Measurements from ENCODE around the gene CRIP1.

The CRIP1 gene

DNA sequence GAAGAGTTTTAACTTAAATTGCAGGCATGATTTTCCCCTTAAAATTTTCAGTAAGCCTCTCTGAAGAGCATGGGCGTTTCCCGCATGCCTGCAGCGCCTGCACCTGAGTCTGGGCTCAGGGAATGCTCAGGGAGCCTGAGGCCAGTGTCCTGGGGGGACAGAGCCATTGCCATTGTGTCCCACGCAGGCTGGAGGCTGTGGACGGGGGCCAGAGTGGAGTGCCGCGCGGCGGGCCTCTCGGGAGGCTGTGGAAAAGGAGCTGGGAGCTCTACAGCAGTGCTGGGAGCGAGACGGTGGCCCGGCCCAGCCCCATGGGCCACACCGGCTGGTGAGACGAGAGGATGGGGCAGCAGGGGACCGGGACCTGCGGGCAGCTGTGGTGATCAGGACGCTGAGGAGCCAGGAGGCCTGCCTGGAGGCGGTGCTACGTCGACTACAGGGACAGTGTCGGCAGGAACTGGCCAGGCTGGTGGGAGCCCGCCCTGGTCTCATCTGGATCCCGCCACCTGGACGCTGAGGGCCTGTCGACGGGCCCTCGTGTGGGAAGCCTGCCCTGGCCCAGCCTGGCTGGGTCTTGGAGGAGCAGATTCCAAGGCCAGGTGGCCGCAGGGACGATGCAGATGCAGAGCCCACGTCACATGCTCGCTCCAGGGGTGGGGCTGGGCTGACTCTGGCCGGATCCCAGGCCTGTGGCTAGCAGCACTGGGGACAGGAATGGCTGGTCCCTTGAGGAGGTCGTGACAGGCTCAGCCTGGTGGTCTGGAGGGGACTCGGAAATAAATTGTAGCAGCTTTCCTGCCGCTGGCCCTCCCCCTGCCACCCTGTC is 12.0 kb downstream of the CRIP1 start:
- peak; percentile 14 for DNase-seq (ENCODE audit: extremely low read depth, insufficient read length)
- TF ChIP-seq, protein P1, sequence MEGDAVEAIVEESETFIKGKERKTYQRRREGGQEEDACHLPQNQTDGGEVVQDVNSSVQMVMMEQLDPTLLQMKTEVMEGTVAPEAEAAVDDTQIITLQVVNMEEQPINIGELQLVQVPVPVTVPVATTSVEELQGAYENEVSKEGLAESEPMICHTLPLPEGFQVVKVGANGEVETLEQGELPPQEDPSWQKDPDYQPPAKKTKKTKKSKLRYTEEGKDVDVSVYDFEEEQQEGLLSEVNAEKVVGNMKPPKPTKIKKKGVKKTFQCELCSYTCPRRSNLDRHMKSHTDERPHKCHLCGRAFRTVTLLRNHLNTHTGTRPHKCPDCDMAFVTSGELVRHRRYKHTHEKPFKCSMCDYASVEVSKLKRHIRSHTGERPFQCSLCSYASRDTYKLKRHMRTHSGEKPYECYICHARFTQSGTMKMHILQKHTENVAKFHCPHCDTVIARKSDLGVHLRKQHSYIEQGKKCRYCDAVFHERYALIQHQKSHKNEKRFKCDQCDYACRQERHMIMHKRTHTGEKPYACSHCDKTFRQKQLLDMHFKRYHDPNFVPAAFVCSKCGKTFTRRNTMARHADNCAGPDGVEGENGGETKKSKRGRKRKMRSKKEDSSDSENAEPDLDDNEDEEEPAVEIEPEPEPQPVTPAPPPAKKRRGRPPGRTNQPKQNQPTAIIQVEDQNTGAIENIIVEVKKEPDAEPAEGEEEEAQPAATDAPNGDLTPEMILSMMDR (IDR thresholded peaks at IDR 0.05; ENCODE audit: insufficient read depth, low read length, poor library complexity, severe bottlenecking): no peak
- no peak overlapping the region for H3K4me3 ChIP-seq (replicated peaks; ENCODE audit: low read depth, low read length)
- H3K27me3 ChIP-seq (replicated peaks; ENCODE audit: control insufficient read depth, insufficient read depth, low read length): no peaks in the 10 kb centered on the region
- peaks cover 7% of the 10 kb centered on the region for H3K36me3 ChIP-seq (ENCODE audit: control insufficient read depth, insufficient read depth, low read length)

DNA sequence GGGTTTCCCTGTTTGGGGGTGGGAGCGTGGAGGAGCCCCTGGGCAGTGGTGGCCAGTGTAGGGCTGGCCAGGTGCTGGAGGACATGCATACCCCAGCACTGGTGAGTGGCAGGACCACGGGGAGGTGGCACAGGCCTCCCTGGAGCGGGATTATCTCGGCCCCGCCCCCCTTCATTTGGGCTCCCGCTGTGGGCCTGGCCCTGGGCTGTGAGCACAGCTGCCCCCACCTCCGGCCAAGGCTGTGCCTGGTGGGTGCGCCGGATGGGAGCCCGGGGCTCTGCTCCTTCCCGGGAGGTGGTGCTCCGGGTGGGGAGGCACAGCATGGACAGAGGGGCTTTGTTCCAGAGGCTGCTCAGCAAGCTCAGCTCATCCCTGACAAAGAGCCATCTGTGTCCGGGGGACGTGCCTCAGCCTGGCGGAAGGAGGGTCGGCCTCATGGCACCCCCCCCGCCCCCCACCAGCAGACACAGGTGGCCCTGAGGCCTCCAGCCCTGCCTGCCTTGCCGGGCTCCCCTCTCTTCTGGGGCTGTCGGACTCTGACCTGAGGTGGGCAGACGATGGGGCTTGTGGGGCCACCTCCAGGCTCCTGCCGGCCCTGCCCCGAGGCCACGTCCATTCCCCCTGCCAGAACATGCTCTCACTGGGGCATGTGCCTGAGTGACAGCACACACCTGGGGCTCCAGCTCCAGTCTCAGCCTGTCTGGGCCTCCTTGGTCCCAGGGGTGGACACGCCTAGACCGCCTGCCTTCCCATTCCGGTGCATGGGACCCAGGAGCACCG is 12.8 kb downstream of the CRIP1 start:
- DNase-seq (ENCODE audit: extremely low read depth, insufficient read length): peak; percentile 12
- no peaks in the 10 kb centered on the region for H3K27me3 ChIP-seq (replicated peaks; ENCODE audit: control insufficient read depth, insufficient read depth, low read length)
- TF ChIP-seq, protein P1 (IDR thresholded peaks at IDR 0.05; ENCODE audit: insufficient read depth, low read length, poor library complexity, severe bottlenecking): no peak
- H3K4me3 ChIP-seq (replicated peaks; ENCODE audit: low read depth, low read length): no peak overlapping the region
- H3K36me3 ChIP-seq (ENCODE audit: control insufficient read depth, insufficient read depth, low read length): peaks cover 7% of the 10 kb centered on the region

DNA sequence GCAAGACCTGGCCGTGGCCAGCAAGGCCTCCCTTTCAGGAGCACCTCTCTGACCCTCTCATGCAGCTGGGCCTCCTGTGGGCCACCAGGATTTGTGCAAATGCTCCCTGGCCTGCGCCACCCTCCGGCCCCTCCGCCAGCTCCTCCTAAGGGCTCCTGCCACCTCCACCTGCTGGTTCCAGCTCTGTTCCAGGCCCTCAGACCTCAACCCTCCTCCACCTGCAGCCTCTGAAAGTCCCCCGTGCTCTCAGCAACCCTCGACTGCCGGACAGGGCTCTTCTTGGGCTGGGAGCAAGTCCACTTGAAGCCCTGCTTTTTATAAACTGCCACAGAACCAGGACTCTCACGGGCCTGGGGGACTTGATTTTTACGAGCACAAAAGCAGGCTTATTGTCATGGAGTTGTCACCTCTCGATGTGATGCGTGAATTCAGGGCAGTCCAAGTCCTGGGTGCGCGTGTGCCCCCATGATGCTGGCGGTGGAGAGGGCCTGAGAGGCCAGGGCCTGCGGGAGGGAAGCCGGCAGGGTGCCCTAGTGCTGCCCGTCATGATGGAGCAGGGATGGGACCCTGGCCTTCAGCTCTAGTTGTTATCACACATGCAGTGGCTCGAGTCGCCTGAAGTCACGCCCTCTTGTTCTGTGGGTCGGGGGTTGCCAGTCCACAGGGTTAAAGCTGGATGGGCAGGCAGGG is 13.5 kb downstream of the CRIP1 start:
- Histone ChIP-seq H3K36me3 (ENCODE audit: control insufficient read depth, insufficient read depth, low read length) (peaks cover 7% of the 10 kb centered on the region), H3K4me3 (replicated peaks; ENCODE audit: low read depth, low read length) (no peak overlapping the region), H3K27me3 (replicated peaks; ENCODE audit: control insufficient read depth, insufficient read depth, low read length) (no peaks in the 10 kb centered on the region)
- DNase-seq (ENCODE audit: extremely low read depth, insufficient read length): peak; percentile 17
- TF ChIP-seq, protein P1 (IDR thresholded peaks at IDR 0.05; ENCODE audit: insufficient read depth, low read length, poor library complexity, severe bottlenecking): no peak

DNA sequence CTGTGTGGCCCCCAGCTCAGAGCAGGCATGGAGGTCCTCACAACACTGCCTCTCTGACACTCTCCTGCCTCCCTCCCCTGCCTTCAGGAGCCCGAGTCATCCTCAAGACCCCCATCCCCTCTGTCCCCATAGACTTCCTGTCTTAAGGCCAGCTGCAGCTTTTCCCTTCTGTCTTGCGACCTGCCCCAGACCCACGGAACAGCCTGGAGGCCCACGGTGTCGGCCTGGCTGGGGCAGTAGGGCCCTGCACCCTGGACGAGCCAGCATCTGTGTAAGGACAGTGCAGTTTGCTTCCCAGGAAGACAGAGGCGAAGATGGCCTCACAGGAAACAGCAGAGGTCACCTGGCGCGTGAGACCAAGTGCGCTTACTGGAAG is 14.0 kb downstream of the CRIP1 start:
- DNase-seq (ENCODE audit: extremely low read depth, insufficient read length): peak; percentile 13
- Histone ChIP-seq H3K36me3 (ENCODE audit: control insufficient read depth, insufficient read depth, low read length) (peaks cover 5% of the 10 kb centered on the region), H3K4me3 (replicated peaks; ENCODE audit: low read depth, low read length) (no peak overlapping the region), H3K27me3 (replicated peaks; ENCODE audit: control insufficient read depth, insufficient read depth, low read length) (no peaks in the 10 kb centered on the region)
- TF ChIP-seq, protein P1 (IDR thresholded peaks at IDR 0.05; ENCODE audit: insufficient read depth, low read length, poor library complexity, severe bottlenecking): no peak

DNA sequence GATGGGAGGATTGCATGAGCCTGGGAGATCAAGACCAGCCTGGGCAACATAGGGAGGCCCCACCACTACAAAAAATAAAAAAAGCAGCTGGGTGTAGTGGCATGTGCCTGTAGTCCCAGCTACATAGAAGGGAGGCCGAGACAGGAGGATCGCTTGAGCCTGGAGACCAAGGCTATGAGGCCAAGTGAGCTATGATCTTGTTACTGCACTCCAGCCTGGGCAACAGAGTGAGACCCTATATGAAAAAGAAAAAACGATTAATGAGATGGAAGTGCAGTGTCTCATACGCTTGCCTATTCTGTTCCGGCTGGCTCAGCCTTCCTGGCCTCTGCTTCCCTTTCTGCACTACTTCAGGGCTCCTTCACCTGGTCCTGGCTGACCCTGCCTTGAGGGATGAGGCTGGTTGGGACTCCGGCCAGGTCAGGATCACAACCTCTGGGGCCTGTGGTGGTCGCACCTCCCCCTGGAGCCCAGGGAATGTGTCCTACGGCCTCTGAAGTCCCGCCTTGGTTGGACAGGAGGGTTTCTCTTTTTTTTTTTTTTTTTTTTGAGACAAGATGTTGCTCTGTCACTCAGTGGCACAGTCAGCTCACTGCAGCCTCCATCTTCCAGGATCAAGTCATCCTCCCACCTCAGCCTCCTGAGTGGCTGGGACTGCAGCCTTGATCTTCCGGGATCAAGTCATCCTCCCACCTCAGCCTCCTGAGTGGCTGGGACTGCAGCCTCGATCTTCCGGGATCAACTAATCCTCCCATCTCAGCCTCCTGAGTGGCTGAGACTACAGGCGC is 15.0 kb downstream of the CRIP1 start:
- DNase-seq (ENCODE audit: extremely low read depth, insufficient read length): no peak
- H3K36me3 ChIP-seq (ENCODE audit: control insufficient read depth, insufficient read depth, low read length): peaks cover 5% of the 10 kb centered on the region
- H3K27me3 ChIP-seq (replicated peaks; ENCODE audit: control insufficient read depth, insufficient read depth, low read length): no peaks in the 10 kb centered on the region
- H3K4me3 ChIP-seq (replicated peaks; ENCODE audit: low read depth, low read length): no peak overlapping the region
- TF ChIP-seq, protein P1 (IDR thresholded peaks at IDR 0.05; ENCODE audit: insufficient read depth, low read length, poor library complexity, severe bottlenecking): no peak
